H9 (cell line): ENCODE data around the gene TTC21B. TPM values are rescaled to one million over a fixed set of nuclear protein-coding genes. Genes with fewer than 3 reads are reported as not detected.

Experiments used
- DNase-seq: peaks from one replicate; pipeline ENCODE4 v3.0.0-alpha.2; 2017
- H2AFZ ChIP-seq: one replicate; pipeline ENCODE4 v1.6.1; 2013; ENCODE audit warnings: mild to moderate bottlenecking, low read length, control low read depth, moderate library complexity
- H2AK5ac ChIP-seq: 2 replicates; pipeline ENCODE4 v1.6.1; 2013; ENCODE audit warnings: low read length, control low read depth, mixed read lengths; ENCODE audit not compliant: insufficient read length
- H2BK120ac ChIP-seq: one replicate; pipeline ENCODE4 v1.6.1; 2013; ENCODE audit warnings: low read depth, mild to moderate bottlenecking, low read length, control low read depth, inconsistent platforms; ENCODE audit not compliant: poor library complexity, severe bottlenecking
- H2BK12ac ChIP-seq: 2 replicates; pipeline ENCODE4 v1.6.1; 2013; ENCODE audit warnings: low read length, control low read depth, mixed read lengths, low read depth; ENCODE audit not compliant: insufficient read length
- H2BK15ac ChIP-seq: 2 replicates; pipeline ENCODE4 v1.6.1; 2013; ENCODE audit warnings: low read depth, low read length, control low read depth
- H2BK20ac ChIP-seq: one replicate; pipeline ENCODE4 v1.6.1; 2013; ENCODE audit warnings: low read depth, mild to moderate bottlenecking, low read length, control low read depth, inconsistent platforms; ENCODE audit not compliant: poor library complexity, severe bottlenecking
- H2BK5ac ChIP-seq: 2 replicates; pipeline ENCODE4 v1.6.1; 2013; ENCODE audit warnings: low read length, control low read depth, mixed read lengths; ENCODE audit not compliant: insufficient read length
- H3K14ac ChIP-seq: 2 replicates; pipeline ENCODE4 v1.6.1; 2013; ENCODE audit warnings: low read length, control low read depth; ENCODE audit not compliant: insufficient read depth
- H3K18ac ChIP-seq: 2 replicates; pipeline ENCODE4 v1.6.1; 2013; ENCODE audit warnings: low read depth, mild to moderate bottlenecking, mixed read lengths, low read length, control low read depth; ENCODE audit not compliant: insufficient read length
- H3K23ac ChIP-seq: 2 replicates; pipeline ENCODE4 v1.6.1; 2013; ENCODE audit warnings: low read length, control low read depth, mixed read lengths, low read depth; ENCODE audit not compliant: insufficient read length
- H3K23me2 ChIP-seq: 2 replicates; pipeline ENCODE4 v1.6.1; 2013; ENCODE audit warnings: low read depth, mild to moderate bottlenecking, mixed read lengths, low read length, control low read depth; ENCODE audit not compliant: insufficient read length, poor library complexity, severe bottlenecking
- H3K27ac ChIP-seq: 2 replicates; pipeline ENCODE4 v1.5.1; 2013; ENCODE audit warnings: low read length, control low read depth, mixed read lengths, low read depth; ENCODE audit not compliant: insufficient read length
- H3K27me3 ChIP-seq: 2 replicates; pipeline ENCODE4 v1.6.1; 2013; ENCODE audit warnings: low read length, control low read depth, inconsistent platforms; ENCODE audit not compliant: insufficient read depth
- H3K4ac ChIP-seq: 2 replicates; pipeline ENCODE4 v1.6.1; 2013; ENCODE audit warnings: low read depth, mild to moderate bottlenecking, control low read depth, inconsistent platforms, low read length, moderate library complexity
- H3K4me1 ChIP-seq: 2 replicates; pipeline ENCODE4 v1.6.1; 2013; ENCODE audit warnings: low read length, control low read depth, inconsistent platforms; ENCODE audit not compliant: insufficient read depth
- H3K4me2 ChIP-seq: 2 replicates; pipeline ENCODE4 v1.6.1; 2013; ENCODE audit warnings: low read length, control low read depth, mixed read lengths; ENCODE audit not compliant: insufficient read length, insufficient read depth
- H3K56ac ChIP-seq: 2 replicates; pipeline ENCODE4 v1.6.1; 2013; ENCODE audit warnings: low read depth, mild to moderate bottlenecking, mixed read lengths, low read length, control low read depth; ENCODE audit not compliant: insufficient read length
- H3K79me1 ChIP-seq: 2 replicates; pipeline ENCODE4 v1.6.1; 2013; ENCODE audit warnings: low read depth, mild to moderate bottlenecking, moderate library complexity, low read length, control low read depth, inconsistent platforms; ENCODE audit not compliant: insufficient read depth, poor library complexity, severe bottlenecking
- H3K79me2 ChIP-seq: 2 replicates; pipeline ENCODE4 v1.6.1; 2013; ENCODE audit warnings: low read length, control low read depth, inconsistent platforms; ENCODE audit not compliant: insufficient read depth
- H3K9ac ChIP-seq: 2 replicates; pipeline ENCODE4 v1.6.1; 2013; ENCODE audit warnings: low read length, control low read depth, mixed read lengths; ENCODE audit not compliant: insufficient read length; ENCODE audit errors: extremely low read depth
- H3K9me3 ChIP-seq: one replicate; pipeline ENCODE4 v1.6.1; 2013; ENCODE audit warnings: low read depth, low read length, inconsistent platforms; ENCODE audit not compliant: control insufficient read depth
- H3T11ph ChIP-seq: one replicate; pipeline ENCODE4 v1.6.1; 2013; ENCODE audit warnings: mild to moderate bottlenecking, low read length, control low read depth, inconsistent platforms
- H4K20me1 ChIP-seq: one replicate; pipeline ENCODE4 v1.6.1; 2013; ENCODE audit not compliant: control insufficient read depth, insufficient read length, insufficient read depth
- H4K5ac ChIP-seq: 2 replicates; pipeline ENCODE4 v1.6.1; 2013; ENCODE audit warnings: low read depth, mild to moderate bottlenecking, mixed read lengths, low read length, control low read depth; ENCODE audit not compliant: insufficient read length
- H4K8ac ChIP-seq: replicated peaks from 2 replicates; pipeline ENCODE4 v1.6.1; 2013; ENCODE audit warnings: low read length, control low read depth, mixed read lengths, low read depth; ENCODE audit not compliant: insufficient read length
- H4K91ac ChIP-seq: 2 replicates; pipeline ENCODE4 v1.6.1; 2013; ENCODE audit warnings: low read depth, mild to moderate bottlenecking, moderate library complexity, mixed read lengths, low read length, control low read depth; ENCODE audit not compliant: insufficient read length
- H3K27ac Mint-ChIP-seq, 3 experiments: 2 replicates in 2 of 3; 3 replicates in 1 of 3; pipeline ENCODE4 v1.8.0; 2020 to 2021; ENCODE audit warnings: mixed read lengths in 3 of 3, mild to moderate bottlenecking in 1 of 3, moderate library complexity in 1 of 3
- H3K27me3 Mint-ChIP-seq: 2 replicates; pipeline ENCODE4 v1.8.0; 2021; ENCODE audit warnings: low read depth, mild to moderate bottlenecking, moderate library complexity, mixed read lengths
- H3K36me3 Mint-ChIP-seq, 3 experiments: 2 replicates in 2 of 3; 3 replicates in 1 of 3; pipeline ENCODE4 v1.8.0; 2020 to 2021; ENCODE audit warnings: low read depth in 3 of 3, mixed read lengths in 3 of 3; ENCODE audit not compliant: insufficient read depth in 1 of 3
- H3K4me1 Mint-ChIP-seq, 2 experiments: 2 replicates each; pipeline ENCODE4 v1.8.0; 2020; ENCODE audit warnings: mixed read lengths in 2 of 2
- H3K4me3 Mint-ChIP-seq, 2 experiments: 2 replicates in 1 of 2; 3 replicates in 1 of 2; pipeline ENCODE4 v1.8.0; 2020 to 2021; ENCODE audit warnings: mild to moderate bottlenecking in 2 of 2, mixed read lengths in 2 of 2, moderate library complexity in 1 of 2
- H3K9me3 Mint-ChIP-seq, 2 experiments: 2 replicates in 1 of 2; 3 replicates in 1 of 2; pipeline ENCODE4 v1.8.0; 2020; ENCODE audit warnings: mild to moderate bottlenecking in 2 of 2, mixed read lengths in 2 of 2, moderate library complexity in 1 of 2
- WGBS: extraction: QIAGEN DNeasy Blood & Tissue Kit; methylation state at CpG from one replicate; pipeline ENCODE4 v1.1.7; 2013; ENCODE audit warnings: missing lambda C conversion rate, low lambda C conversion rate, mixed read lengths; ENCODE audit not compliant: insufficient read length; ENCODE audit errors: extremely low coverage; 5-methylcytosine and 5-hydroxymethylcytosine counted together
- total RNA-seq: library from RNA; stranded (reverse); gene quantifications from 2 replicates; pipeline ENCODE4 v1.2.1, GENCODE V29; 2021
- TF ChIP-seq, protein P1 (sequence below): fragments of 200-600 bp; sonication (generic); conservative IDR thresholded peaks from 3 replicates; pipeline ENCODE4 v1.8.0; 2021; ENCODE audit warnings: antibody characterized with exemption, mild to moderate bottlenecking

Gene TTC21B
- total RNA-seq, 1 experiment from 2014 or later = 16.6 TPM

DNA sequence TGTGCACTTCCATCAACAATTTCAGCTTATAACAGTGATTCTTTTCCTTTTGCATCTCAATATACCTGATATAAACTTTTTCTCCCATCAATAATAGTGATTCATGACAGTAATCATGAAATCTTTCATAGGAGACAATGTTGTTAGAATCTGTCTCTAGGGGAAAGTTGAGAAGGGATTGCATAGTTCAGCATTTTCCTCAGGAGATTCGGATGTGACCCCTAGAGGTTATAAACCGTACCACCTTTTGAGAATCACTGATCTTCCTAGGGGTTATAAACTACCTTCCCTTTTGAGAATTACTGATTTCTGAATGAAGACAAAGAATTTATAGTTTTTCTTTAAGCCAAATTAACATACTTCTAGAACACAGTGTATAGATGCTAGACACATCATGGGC lies 106.6 kb downstream of the TTC21B start:
- Histone ChIP-seq H3K4me2 (no peak overlapping the region), H3K14ac (no peak overlapping the region), H4K20me1 (no peaks in the 10 kb centered on the region), H3K18ac (no peak overlapping the region), H2BK15ac (no peak overlapping the region), H4K91ac (no peak overlapping the region), H3K79me1 (no peaks in the 10 kb centered on the region), H2BK12ac (no peak overlapping the region), H2BK120ac (no peak overlapping the region), H3K23ac (no peak overlapping the region), H3T11ph (no peak overlapping the region), H4K5ac (no peak overlapping the region), H3K56ac (no peak overlapping the region), H2AK5ac (no peak overlapping the region), H2BK5ac (no peak overlapping the region), H2AFZ (no peak overlapping the region), H3K27me3 (no peaks in the 10 kb centered on the region), H3K9ac (no peak overlapping the region), H3K79me2 (no peaks in the 10 kb centered on the region), H3K4me1 (peaks cover 3% of the 10 kb centered on the region; the same call in 1 of the 2 replicates), H4K8ac (no peak overlapping the region), H3K27ac (no peak overlapping the region), H3K9me3 (no peaks in the 10 kb centered on the region), H3K23me2 (no peaks in the 10 kb centered on the region), H3K4ac (no peak overlapping the region), H2BK20ac (no peak overlapping the region)
- no peak for DNase-seq
- Mint-ChIP-seq H3K27ac (peak overlapping the region in 2 of 3 experiments; percentile 79 to 82; a peak in 2 of 7 replicates), H3K36me3 (peaks cover 2 to 25% (median 5%) of the 10 kb centered on the region in 3 experiments; a peak in 4 of 7 replicates), H3K9me3 (peaks cover 23 to 25% of the 10 kb centered on the region in 2 experiments), H3K27me3 (no peaks in the 10 kb centered on the region), H3K4me3 (no peak overlapping the region), H3K4me1 (peaks cover 47 to 49% of the 10 kb centered on the region in 2 experiments)
- no CpG with 5 or more reads among the region's 2 CpGs for WGBS
- TF ChIP-seq, protein P1, sequence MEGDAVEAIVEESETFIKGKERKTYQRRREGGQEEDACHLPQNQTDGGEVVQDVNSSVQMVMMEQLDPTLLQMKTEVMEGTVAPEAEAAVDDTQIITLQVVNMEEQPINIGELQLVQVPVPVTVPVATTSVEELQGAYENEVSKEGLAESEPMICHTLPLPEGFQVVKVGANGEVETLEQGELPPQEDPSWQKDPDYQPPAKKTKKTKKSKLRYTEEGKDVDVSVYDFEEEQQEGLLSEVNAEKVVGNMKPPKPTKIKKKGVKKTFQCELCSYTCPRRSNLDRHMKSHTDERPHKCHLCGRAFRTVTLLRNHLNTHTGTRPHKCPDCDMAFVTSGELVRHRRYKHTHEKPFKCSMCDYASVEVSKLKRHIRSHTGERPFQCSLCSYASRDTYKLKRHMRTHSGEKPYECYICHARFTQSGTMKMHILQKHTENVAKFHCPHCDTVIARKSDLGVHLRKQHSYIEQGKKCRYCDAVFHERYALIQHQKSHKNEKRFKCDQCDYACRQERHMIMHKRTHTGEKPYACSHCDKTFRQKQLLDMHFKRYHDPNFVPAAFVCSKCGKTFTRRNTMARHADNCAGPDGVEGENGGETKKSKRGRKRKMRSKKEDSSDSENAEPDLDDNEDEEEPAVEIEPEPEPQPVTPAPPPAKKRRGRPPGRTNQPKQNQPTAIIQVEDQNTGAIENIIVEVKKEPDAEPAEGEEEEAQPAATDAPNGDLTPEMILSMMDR = peak; percentile 61
